NCI-H2081 treated with DMSO at 0.1 percent for 48 hours (cell line): Measurements from ENCODE around the gene NAPSA.
"Not testable (repeated sequence)": the region's sequence is repeated elsewhere in the genome, so short reads cannot be mapped to it uniquely, and the experiment has no call there.

Experiments
- DNase-seq: peaks from one replicate; lab custom pipeline; 2025; lab: John Stamatoyannopoulos, UW

NAPSA gene

DNA sequence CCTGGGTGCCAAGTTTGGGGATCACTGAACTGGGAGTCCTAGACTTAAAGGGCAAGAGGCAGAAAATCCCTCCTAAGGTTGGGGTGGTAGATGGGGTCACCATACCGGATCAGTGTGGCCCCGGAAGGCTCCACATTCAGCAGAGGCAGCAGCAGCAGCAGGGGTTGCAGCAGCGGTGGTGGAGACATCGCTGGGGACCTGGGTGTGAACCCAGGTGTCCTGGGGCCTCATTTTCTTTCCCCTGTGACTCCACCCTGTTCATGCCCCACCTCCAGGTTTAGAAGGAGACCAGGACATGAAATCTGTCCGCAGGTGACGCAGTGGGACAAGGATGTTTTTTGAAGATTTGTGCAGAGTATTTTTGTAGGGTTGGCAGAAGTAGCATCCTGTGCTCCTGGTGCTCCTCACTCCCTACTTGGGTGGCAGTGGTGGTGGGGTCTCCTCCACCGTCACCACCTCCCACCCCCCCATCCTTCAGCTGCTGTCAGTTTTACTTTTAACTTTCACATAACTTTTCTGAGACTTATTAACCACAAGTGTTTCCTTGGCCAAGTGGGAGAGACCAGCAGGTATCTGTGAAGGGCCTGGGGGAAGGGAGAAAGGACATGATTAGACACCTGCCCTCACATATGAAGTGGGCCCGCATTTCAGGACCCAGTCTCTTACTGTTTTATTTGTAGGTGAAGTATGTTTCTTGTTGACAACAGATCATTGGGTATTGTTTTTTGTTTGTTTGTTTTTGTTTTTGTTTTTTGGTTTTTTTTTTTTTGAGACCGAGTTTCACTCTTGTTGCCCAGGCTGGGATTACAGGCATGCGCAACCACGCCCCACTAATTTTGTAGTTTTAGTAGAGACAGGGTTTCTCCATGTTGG is at the start of gene NAPSA:
NAPSA (minus strand) TSS at position 206 of the 873 bp plus-strand sequence; CDS start at position 188, 18 bp downstream.
- no peak for DNase-seq

DNA sequence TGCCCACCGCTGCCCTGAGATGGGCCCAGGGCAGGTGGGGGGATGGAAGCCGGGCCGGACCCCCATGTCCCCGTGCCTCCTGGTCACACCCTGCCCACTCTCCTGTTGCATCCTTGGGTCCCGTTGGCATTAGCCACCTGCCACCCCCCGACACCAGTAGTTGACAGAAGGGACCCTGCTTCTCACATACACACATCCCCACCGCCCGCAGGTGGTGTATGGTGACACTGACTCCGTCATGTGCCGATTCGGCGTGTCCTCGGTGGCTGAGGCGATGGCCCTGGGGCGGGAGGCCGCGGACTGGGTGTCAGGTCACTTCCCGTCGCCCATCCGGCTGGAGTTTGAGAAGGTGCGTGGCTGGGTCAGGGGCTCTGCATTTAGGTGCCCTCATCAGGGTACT is 48.1 kb upstream of the NAPSA start:
- DNase-seq, result no peak

DNA sequence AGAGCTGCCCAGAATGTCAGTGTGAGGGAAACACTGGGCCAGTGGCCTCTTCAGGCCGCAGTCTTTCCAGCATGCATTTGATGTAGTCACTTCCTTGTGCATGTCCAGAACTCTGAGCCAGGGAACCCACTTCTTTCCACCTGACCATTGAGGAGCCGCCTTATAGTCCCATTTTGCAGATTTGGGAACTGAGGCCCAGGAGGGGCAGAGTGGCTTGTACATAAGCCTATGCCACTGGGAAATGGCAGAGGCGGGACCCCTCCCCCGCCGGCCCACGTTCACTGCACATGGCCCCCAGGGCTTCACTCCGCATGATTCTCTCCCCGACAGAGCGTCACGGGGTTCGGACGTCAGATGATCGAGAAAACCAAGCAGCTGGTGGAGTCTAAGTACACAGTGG is 47.7 kb upstream of the NAPSA start:
- no peak for DNase-seq

DNA sequence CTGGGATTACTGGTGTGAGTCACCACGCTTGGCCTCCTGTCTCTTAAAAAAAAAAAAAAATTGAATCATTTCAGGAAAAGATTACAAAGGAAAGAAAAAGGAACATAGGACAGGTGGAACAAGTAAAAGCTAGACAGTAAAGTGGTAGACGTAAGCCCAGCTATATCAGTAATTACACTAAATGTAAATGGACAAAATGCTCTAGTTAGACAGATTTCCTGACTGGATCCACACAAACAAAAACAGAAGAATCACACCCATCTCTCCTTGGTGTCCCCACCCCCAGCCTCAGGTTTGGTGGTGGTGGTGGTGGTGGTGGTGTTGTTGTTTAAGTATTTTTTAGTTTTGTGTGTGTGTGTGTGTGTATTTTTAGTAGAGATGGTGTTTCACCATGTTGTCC is 47.0 kb upstream of the NAPSA start:
- no peak for DNase-seq

DNA sequence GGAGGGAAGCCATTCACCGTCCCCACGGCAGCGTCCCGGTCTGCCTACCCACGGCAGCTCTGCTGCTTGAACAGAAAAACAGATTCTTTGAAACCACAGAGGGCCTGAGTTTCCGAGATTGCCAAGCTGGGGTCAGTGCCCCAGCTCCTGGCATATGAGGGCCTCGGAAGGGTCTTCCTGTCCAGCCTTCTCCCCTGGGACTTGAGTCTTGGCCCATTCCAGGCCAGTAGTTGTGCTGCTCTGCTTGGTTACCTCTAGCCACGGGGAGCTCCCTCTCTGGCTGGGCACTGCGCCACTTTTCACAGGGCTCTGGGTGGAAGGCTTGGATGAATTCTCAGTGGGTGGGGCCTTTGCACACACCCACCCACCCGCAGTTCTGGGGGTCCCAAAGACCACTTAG is 44.7 kb upstream of the NAPSA start:
- no peak for DNase-seq

DNA sequence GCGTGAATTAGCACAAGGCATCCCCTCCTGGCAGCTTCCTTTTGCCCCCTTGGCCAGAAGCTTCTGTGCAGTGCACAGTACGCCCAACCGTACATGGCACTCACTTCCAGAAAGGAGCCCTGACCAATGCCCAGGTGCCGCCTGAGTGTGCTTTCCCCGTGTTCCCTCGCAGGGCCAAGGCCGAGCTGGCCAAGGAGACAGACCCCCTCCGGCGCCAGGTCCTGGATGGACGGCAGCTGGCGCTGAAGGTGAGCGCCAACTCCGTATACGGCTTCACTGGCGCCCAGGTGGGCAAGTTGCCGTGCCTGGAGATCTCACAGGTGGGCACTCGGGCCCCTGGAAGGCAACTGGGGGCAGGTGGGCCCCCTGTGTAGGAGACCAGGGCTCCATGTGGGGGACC is 43.9 kb upstream of the NAPSA start:
- DNase-seq, result no peak

DNA sequence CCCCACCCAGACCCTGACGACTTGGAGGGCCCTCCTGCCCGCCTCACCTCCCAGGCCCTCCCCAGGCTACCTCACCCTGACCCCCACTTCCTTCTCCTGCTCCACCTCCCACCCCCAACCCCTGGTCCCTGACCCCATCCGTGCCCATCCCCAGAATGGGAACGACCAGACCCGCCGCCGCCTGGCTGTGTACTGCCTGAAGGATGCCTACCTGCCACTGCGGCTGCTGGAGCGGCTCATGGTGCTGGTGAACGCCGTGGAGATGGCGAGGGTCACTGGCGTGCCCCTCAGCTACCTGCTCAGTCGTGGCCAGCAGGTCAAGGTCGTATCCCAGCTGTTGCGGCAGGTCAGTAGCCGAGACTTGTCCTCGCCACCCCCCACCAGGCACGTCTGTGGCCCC is 41.4 kb upstream of the NAPSA start:
- DNase-seq, result no peak

DNA sequence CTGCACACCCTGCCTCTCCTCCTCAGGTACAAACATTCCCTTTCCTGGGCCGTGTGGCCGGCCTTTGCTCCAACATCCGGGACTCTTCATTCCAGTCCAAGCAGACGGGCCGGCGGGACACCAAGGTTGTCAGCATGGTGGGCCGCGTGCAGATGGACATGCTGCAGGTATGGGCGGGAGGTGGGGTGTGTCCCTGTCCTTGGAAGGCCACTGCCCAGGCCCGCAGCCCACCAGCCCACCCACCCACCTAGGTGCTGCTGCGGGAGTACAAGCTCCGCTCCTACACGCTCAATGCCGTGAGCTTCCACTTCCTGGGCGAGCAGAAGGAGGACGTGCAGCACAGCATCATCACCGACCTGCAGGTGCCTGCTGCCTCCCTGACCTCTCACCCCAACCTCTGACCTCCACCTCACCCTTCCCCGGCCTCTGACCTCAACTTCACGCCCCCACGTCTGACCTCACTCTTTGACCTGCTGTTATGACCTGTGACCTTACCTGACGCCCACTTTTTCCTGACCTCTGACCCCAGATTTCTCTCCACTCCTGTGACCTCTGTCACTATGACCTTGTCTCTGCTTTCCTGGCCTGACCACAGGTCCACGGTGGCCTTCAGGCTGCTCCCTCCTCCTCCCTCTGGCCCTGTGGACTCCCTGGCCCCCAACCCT is 40.8 kb upstream of the NAPSA start:
- DNase-seq, result no peak

DNA sequence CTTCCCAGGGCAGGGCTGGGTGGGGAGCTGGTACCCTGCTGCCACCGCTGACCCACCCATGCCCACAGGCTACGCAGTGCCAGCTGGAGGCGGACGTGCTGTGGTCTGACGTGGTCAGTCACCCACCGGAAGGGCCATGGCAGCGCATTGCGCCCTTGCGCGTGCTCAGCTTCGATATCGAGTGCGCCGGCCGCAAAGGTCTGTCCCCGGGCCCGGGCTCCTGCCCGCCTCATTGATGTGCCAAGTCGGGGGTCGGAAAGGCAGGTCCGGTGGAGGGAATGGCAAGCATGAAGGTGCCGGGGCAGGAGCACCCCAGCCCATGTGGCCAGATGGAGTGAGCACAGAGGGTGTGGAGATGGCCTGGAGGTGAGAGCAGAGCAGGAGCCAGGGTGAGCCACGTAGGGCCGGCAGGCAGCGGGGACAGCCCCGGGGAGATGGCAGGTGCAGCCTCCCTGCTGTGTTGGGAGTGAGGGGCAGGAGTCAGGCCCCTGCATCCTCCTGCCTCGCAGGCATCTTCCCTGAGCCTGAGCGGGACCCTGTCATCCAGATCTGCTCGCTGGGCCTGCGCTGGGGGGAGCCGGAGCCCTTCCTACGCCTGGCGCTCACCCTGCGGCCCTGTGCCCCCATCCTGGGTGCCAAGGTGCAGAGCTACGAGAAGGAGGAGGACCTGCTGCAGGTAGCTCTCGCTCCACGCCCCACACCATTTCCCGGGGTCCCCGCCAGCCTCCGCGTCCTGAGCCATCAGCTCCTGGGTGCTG is 37.3 kb upstream of the NAPSA start:
- DNase-seq, result no peak

DNA sequence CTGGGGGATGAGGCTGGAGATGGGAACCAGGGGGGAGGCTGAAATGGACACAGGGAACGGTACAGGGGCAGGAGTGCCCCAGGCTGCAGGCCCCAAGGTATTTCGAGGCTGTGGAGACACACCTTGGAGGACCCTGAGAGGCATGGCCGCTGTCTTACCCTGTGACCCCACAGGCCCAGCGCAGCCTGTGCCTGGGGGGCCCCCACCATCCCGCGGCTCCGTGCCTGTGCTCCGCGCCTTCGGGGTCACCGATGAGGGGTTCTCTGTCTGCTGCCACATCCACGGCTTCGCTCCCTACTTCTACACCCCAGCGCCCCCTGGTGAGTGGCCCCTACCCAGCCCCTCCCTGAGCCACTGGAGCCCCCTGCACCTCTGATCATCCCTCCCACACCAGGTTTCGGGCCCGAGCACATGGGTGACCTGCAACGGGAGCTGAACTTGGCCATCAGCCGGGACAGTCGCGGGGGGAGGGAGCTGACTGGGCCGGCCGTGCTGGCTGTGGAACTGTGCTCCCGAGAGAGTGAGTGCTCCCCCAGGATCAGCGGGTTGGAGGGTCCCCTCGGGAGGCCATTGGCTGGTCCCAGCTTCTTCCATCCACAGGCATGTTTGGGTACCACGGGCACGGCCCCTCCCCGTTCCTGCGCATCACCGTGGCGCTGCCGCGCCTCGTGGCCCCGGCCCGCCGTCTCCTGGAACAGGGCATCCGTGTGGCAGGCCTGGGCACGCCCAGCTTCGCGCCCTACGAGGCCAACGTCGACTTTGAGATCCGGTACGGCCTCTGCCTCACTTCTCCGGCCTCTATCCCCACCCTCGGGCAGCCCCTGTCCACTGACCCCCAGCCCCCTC is 36.4 kb upstream of the NAPSA start:
- DNase-seq, result no peak

DNA sequence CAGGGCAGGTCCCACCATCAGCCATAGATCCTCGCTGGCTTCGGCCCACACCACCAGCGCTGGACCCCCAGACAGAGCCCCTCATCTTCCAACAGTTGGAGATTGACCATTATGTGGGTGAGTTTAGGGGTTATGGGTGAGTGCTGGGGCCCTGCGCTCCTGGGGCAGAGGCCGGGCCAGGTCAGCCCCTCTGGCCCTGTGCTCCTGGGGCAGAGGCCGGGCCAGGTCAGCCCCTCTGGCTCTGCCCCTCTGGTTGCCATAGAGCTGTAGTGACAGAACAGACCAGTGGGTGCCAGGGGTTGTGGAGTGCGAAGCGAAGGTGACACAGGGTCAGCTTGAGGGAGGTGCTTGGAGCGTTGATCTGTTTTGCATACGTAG is 33.9 kb upstream of the NAPSA start:
- DNase-seq, result no peak

DNA sequence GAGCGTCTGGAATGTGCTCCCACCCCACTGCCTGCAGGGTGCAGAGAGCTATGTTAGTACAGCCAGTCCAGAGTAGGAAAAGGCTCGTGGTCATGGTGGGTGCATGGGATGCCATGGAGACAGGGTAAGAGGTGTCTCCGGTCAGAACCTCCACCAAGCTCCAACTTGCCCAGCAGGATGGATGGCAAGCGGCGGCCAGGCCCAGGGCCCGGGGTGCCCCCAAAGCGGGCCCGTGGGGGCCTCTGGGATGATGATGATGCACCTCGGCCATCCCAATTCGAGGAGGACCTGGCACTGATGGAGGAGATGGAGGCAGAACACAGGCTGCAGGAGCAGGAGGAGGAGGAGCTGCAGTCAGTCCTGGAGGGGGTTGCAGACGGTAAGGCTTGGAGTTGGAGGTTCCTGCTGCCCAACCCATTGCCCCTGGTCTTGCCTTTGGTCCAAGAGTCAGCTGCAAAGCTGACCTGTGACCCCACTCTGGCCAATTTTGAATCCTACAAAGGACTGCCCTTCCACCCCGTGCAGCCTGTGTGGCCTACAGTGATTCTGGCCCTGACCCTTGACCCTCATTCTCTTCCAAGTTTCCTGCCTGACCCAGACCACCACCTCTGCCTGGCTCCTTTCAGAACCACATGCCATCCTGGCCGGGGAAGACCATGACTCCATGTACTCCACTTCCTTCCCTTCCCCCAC is 33.4 kb upstream of the NAPSA start:
- no peak for DNase-seq

DNA sequence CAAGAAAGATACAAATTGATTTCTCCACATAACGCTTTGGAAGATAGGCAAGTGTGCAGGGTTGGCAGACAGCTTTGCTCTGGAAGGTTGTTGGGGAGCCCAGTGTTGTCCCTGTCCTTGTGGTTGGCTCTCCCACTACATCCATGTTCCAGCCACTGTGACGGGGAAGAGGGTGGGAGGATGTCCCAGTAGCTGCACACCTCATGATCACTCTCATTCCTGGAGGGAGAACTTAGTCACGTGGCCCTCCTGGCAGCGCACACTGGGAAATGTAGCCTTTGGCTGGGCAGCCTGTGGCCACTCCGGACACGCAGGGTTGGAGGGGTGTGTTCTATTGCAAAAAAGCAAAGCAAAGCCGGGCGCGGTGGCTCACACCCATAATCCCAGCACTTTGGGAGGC is 28.6 kb upstream of the NAPSA start:
- no peak for DNase-seq

DNA sequence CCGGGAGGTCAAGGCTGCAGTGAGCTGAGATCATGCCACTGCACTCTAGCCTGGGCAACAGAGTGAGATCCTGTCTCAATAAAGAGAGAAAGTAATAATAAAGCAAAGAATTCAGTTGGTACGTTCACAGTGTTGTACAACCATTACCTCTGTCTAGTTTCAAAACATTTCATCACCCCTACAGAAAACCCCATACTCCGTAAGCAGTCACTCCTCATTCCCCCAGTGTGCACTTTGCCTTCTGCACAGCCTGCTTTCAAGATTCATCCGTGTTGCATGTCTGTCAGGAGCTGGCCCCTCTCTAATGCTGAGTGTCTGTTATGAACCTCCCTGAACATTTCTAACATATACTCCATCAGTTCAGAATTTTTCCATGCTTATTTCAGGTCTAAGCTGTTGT is 28.1 kb upstream of the NAPSA start:
- DNase-seq, result no peak

DNA sequence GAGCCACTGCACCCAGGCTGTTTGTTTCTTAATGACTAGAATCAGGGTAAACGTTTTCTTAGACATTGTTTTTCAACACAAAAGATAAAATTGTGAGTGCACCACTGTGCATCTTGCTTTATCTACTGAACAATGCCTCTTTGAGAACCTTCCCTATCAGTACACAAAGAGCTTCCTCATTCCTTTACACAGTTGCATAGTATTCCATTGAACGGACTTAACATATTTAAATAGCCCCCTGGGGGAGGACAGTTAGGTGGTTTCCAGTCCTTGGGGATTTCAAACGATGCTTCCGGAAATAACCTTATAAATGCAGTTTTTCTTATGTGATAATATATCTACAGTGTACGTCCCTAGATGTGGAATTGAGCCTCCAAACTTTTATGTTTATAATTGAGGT is 27.3 kb upstream of the NAPSA start:
- no peak for DNase-seq

DNA sequence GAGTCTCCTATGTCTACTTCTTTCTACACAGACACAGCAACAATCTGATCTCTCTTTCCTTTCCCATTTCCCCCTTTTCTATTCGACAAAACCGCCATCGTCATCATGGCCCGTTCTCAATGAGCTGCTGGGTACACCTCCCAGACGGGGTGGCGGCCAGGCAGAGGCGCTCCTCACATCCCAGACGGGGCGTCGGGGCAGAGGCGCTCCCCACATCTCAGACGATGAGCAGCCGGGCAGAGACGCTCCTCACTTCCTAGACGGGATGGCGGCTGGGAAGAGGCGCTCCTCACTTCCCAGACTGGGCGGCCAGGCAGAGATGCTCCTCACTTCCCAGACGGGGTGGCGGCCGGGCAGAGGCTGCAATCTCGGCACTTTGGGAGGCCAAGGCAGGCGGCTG is 25.5 kb upstream of the NAPSA start:
- DNase-seq, result not testable (repeated sequence)

DNA sequence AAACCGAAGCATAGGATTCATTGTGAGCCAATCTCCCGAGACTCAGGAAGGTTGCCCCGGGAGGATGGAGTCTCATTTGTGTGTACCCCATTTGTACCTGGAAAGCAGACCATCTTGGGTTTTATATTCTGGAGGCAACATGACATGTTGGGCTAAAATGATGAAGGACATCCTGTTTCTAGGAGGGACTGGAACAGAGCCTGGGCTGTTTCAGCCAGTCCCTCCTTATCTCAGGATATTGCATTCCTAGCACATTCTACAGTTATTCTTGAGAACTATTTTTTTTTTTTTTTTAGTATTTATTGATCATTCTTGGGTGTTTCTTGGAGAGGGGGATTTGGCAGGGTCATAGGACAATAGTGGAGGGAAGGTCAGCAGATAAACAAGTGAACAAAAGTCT is 24.9 kb upstream of the NAPSA start:
- not testable (repeated sequence) for DNase-seq

DNA sequence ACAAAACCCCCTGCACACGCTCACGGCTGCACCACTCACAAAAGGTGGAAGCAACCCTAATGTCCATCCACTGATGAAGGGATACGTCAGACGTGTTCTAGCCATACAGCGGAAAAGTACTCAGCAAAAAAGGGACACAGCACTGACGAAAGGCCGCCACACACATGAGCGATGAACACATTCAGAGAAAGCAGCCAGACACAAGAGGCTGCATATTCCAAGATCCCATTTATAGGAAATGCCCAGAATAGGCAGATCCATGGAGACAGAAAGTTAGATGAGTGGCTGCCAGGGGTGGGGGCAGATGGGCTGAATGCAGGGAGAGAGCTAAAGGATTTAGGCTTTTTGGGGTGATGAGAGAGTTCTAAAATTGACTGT is 22.4 kb upstream of the NAPSA start:
- DNase-seq, result no peak

DNA sequence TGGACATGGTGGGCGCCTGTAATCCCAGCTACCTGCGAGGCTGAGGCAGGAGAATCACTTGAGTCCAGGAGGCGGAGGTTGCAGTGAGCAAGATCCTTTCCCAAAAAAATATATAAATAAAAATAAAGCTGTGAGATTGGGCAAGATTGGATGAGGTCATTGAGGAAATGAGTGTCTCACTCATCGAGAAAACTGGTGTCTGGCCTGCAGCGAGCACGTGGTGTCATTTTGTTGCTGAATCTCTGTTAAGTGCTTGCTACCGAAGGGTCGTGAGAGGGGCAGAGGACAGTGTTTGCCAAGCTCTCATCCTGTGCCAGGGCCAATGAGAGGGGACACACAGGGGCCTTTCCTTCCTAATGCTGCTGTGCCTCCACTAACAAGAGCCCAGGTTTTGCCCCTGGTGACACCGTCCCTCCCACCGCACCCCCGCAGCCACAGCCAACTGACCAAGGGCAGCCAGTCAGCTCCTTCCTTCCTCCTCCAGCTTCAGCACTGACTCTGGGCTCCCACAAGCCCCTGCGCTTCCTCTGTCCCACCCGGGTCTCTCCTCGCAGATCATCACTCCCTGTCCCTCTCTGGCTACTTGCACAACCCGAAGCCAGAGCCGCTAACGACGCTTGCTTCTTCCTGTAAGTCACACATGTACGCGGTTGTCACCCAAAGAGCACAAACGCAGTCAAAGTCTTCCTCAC is 21.9 kb upstream of the NAPSA start:
- DNase-seq, result no peak

DNA sequence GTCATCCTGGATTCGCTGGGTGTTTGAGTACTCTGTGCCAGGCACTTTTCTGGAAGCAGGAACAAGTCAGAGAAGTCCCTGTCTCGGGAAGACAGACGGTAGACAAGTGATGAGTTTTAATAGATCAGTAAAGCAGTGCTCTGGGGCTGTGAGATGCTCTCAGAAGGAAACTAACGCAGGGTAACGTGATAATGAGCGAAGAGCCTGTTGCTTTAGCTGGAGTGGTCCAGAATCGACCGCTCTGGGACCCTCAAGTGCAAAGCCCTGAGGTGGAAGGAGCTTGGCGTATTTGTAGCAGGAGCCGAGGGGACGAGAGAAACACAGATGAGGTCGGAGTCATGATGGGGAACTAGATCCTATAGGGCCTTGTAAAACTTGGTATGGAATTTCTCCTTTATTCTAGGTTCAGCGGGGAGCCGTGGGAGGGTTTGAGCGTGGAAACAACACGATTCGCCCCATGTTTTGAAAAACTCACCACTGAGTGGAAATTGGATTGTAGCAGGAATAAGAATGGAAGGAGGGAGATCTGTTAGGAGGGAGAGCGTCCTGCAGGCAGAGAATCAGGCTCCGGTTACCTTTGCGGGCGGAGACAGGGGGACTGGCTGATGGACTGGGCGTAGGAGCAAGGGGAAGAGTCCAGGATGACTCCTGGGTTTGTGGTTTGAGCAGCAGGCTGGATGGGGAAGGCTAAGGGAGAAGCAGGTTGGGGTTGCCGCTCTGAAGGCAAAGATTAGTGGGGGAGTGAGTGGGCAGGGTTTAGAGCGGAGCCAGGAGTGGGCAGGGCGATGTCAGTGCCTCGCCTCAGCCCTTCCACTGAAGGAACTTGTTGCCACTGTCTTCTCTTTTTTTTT is 19.5 kb upstream of the NAPSA start:
- no peak for DNase-seq
